Endothelial cell of umbilical vein (primary cell): Measurements from ENCODE around the gene TENM4. TPM values are rescaled to one million over a fixed set of nuclear protein-coding genes. Genes with fewer than 3 reads are reported as not detected.

Experiments used
- BruUV-seq: library from RNA; stranded (reverse); fragments of 400-500 nt; replicated peaks from 2 replicates; lab custom pipeline; 2021; lab: Mats Ljungman, UMichigan
- CTCF ChIA-PET: fragments of 300-600, 350-600 bp; sonication (Branson Sonifier 250); formaldehyde crosslinking; loops from one replicate; lab custom pipeline; 2021; ENCODE audit warnings: antibody characterized with exemption, inconsistent platforms; lab: Charles Lee
- POLR2A ChIA-PET: fragments of 300-600, 350-600 bp; sonication (Branson Sonifier 250); formaldehyde crosslinking; loops from one replicate; lab custom pipeline; 2021; ENCODE audit warnings: antibody characterized with exemption, inconsistent platforms; lab: Charles Lee
- DNase-seq: peaks from one replicate; pipeline ENCODE4 v3.0.0-alpha.2; 2011; ENCODE audit warnings: low read depth, low spot score
- FAIRE-seq: peaks from 2 replicates; lab custom pipeline; 2011; peaks lifted over from hg19 to GRCh38; lab: Jason Lieb, UNC
- H2AFZ ChIP-seq: 2 replicates; pipeline ENCODE4 v1.6.0; 2012; ENCODE audit warnings: low read depth, low read length, control low read depth, inconsistent platforms
- H3K27ac ChIP-seq: 2 replicates; pipeline ENCODE4 v1.5.1; 2011; ENCODE audit warnings: low read depth, mild to moderate bottlenecking, control low read depth, low read length, moderate library complexity; ENCODE audit not compliant: insufficient read depth
- H3K27me3 ChIP-seq, 2 experiments: 2 replicates each; pipeline versions ENCODE4 v1.6.0 to v1.6.1; 2011; ENCODE audit warnings: low read length in 2 of 2, mixed read lengths in 1 of 2; ENCODE audit not compliant: control insufficient read depth in 2 of 2, insufficient read depth in 2 of 2
- H3K36me3 ChIP-seq, 2 experiments: 2 replicates in 1 of 2; 3 replicates in 1 of 2; pipeline ENCODE4 v1.5.1; 2011; ENCODE audit warnings: low read length in 2 of 2, mild to moderate bottlenecking in 1 of 2, moderate library complexity in 1 of 2; ENCODE audit not compliant: control insufficient read depth in 2 of 2, insufficient read depth in 2 of 2; ENCODE audit errors: extremely low read depth in 1 of 2
- H3K4me1 ChIP-seq: 3 replicates; pipeline ENCODE4 v1.5.1; 2011; ENCODE audit warnings: mild to moderate bottlenecking, low read length; ENCODE audit not compliant: control insufficient read depth, insufficient read depth; ENCODE audit errors: extremely low read depth
- H3K4me2 ChIP-seq: 2 replicates; pipeline ENCODE4 v1.6.1; 2011; ENCODE audit warnings: low read length, control low read depth, mixed read lengths; ENCODE audit not compliant: insufficient read depth
- H3K4me3 ChIP-seq, 3 experiments: fragments of 200-600 bp in 1 of 3; sonication (generic), shearing (Covaris generic) in 1 of 3; replicated peaks in 1 of 3; 2 replicates each; pipeline ENCODE4 v1.5.1; 2011 to 2016; ENCODE audit warnings: control low read depth in 3 of 3, low read length in 3 of 3, mild to moderate bottlenecking in 2 of 3, inconsistent platforms in 1 of 3, low read depth in 1 of 3, moderate library complexity in 1 of 3; ENCODE audit not compliant: insufficient read depth in 1 of 3
- H3K79me2 ChIP-seq: 2 replicates; pipeline ENCODE4 v1.6.0; 2012; ENCODE audit warnings: low read length, inconsistent platforms; ENCODE audit not compliant: control insufficient read depth, insufficient read depth
- H3K9ac ChIP-seq: replicated peaks from 2 replicates; pipeline ENCODE3; 2011; ENCODE audit warnings: low read length, control low read depth; ENCODE audit not compliant: insufficient read depth; ENCODE audit errors: extremely low read depth
- H3K9me1 ChIP-seq: replicated peaks from 3 replicates; pipeline ENCODE4 v1.6.0; 2011; ENCODE audit warnings: mild to moderate bottlenecking, low read length; ENCODE audit not compliant: control insufficient read depth, insufficient read depth; ENCODE audit errors: extremely low read depth
- H3K9me3 ChIP-seq: replicated peaks from 2 replicates; pipeline ENCODE4 v1.5.1; 2012; ENCODE audit warnings: low read length, inconsistent platforms; ENCODE audit not compliant: control insufficient read depth, insufficient read depth
- H4K20me1 ChIP-seq: replicated peaks from 2 replicates; pipeline ENCODE3; 2011; ENCODE audit warnings: mild to moderate bottlenecking, low read length; ENCODE audit not compliant: control insufficient read depth, insufficient read depth; ENCODE audit errors: extremely low read depth
- CTCF ChIP-seq, 2 donors: IDR thresholded peaks; 1 replicate in 1 of 2; 2 replicates in 1 of 2; pipeline ENCODE4 v1.5.1; 2011; ENCODE audit warnings: low read length in 2 of 2, mild to moderate bottlenecking in 2 of 2, moderate library complexity in 2 of 2, control low read depth in 1 of 2, inconsistent platforms in 1 of 2, low read depth in 1 of 2; ENCODE audit not compliant: insufficient read depth in 1 of 2; ENCODE audit errors: extremely low read depth in 1 of 2
- EZH2 ChIP-seq: IDR thresholded peaks from 2 replicates; pipeline ENCODE4 v1.6.1; 2012; ENCODE audit warnings: borderline replicate concordance, low read depth, mild to moderate bottlenecking, moderate library complexity, low read length, inconsistent platforms; ENCODE audit not compliant: severe bottlenecking
- FOS ChIP-seq: IDR thresholded peaks from 2 replicates; pipeline ENCODE4 v1.6.1; 2011; ENCODE audit warnings: mild to moderate bottlenecking, low read length, moderate library complexity, borderline replicate concordance; ENCODE audit not compliant: insufficient read depth
- GATA2 ChIP-seq: IDR thresholded peaks from 2 replicates; pipeline ENCODE4 v1.7.0; 2011; ENCODE audit warnings: low read depth, mild to moderate bottlenecking, moderate library complexity, mixed read lengths, low read length; ENCODE audit not compliant: insufficient read length, insufficient read depth
- JUN ChIP-seq: IDR thresholded peaks from 2 replicates; pipeline ENCODE4 v1.6.1; 2011; ENCODE audit warnings: borderline replicate concordance, low read depth; ENCODE audit not compliant: insufficient read length, insufficient read depth
- MAX ChIP-seq: IDR thresholded peaks from 2 replicates; pipeline ENCODE4 v1.6.1; 2011; ENCODE audit not compliant: insufficient read depth, insufficient read length
- MYC ChIP-seq: IDR thresholded peaks from one replicate; pipeline ENCODE4 v1.6.1; 2011; ENCODE audit warnings: mild to moderate bottlenecking, low read depth, low read length
- POLR2A ChIP-seq: IDR thresholded peaks from 2 replicates; pipeline ENCODE4 v1.6.1; 2012; ENCODE audit warnings: low read depth, mild to moderate bottlenecking, control low read depth, low read length
- POLR2AphosphoS5 ChIP-seq: IDR thresholded peaks from 2 replicates; pipeline ENCODE4 v1.6.1; 2012; ENCODE audit warnings: low read depth, mild to moderate bottlenecking, control low read depth, low read length, moderate library complexity; ENCODE audit not compliant: insufficient read depth
- dilution Hi-C: fragments of 300-500 bp; cut with MboI; formaldehyde crosslinking; loops from one replicate; pipeline ENCODE4 v1.15.0; 2019; ENCODE audit warnings: low sequenced_read_pairs; ENCODE audit not compliant: extremely low pct_ligation_motif_present
- intact Hi-C: fragments of 100-400 bp; cut with micrococcal nuclease; formaldehyde crosslinking; loops from one replicate; pipeline ENCODE4 v1.10.0; 2022
- polyA plus RNA-seq, 4 experiments: library from polyadenylated mRNA; depleted of rRNA in 3 of 4; stranded (reverse) in 3 of 4; unstranded in 1 of 4; fragments of >200 nt; gene quantifications; 2 replicates each; pipeline versions ENCODE4 v1.2.1 to v1.2.3, GENCODE V29; 2011 to 2012; ENCODE audit warnings: missing spikeins in 1 of 4
- total RNA-seq: library from RNA; stranded (reverse); gene quantifications from 2 replicates; pipeline ENCODE4 v1.2.3, GENCODE V29; 2021

Gene TENM4
- total and polyA plus RNA-seq, 2 donors (not counting 3 experiments of a cell fraction or from before 2014, with no cell fraction given): 0.06 to 0.27 TPM

GRCh38 chr11:78684377-78684776 is 756.5 kb downstream of the TENM4 start:
- no peaks in the 10 kb centered on the region for H3K9me1 ChIP-seq

More at GRCh38 chr11:78684377-78684776, 756.5 kb downstream of the TENM4 start:
- Histone ChIP-seq H3K79me2 (no peaks in the 10 kb centered on the region), H3K4me2 (no peak overlapping the region), H2AFZ (no peak overlapping the region), H3K9me3 (no peaks in the 10 kb centered on the region), H3K4me1 (no peaks in the 10 kb centered on the region), H3K27ac (no peak overlapping the region), H3K36me3 (no peaks in the 10 kb centered on the region), H3K9ac (no peak overlapping the region), H3K27me3 (no peaks in the 10 kb centered on the region), H3K4me3 (no peak overlapping the region), H4K20me1 (no peaks in the 10 kb centered on the region)
- FAIRE-seq (no peak), DNase-seq (no peak)
- intact Hi-C loops: no loop called here
- BruUV-seq: no TSS peak
- CTCF ChIA-PET: no interaction called here
- dilution Hi-C loops: no loop called here
- POLR2A ChIA-PET: no interaction called here
- TF ChIP-seq FOS (no peak), GATA2 (no peak), JUN (no peak), MAX (no peak), EZH2 (no peak), POLR2AphosphoS5 (no peak), CTCF (IDR thresholded peaks at IDR 0.05; ENCODE audit: extremely low read depth in 1 of 2, insufficient read depth in 1 of 2, low read depth in 1 of 2, low read length in 2 of 2) (no peak), MYC (no peak), POLR2A (no peak)
